GM12891 (cell line): Measurements from ENCODE around the gene VPS51.
"Not testable (repeated sequence)": the region's sequence is repeated elsewhere in the genome, so short reads cannot be mapped to it uniquely, and the experiment has no call there.

Experiments used
- DNase-seq: peaks from one replicate; pipeline ENCODE4 v3.0.0; 2011; ENCODE audit warnings: low spot score; ENCODE audit not compliant: insufficient read length
- FAIRE-seq: peaks from 2 replicates; lab custom pipeline; 2011; peaks lifted over from hg19 to GRCh38; lab: Jason Lieb, UNC
- PAX5 ChIP-seq: IDR thresholded peaks from 2 replicates; pipeline ENCODE4 v1.6.1; 2011; ENCODE audit warnings: low read length, moderate library complexity, mild to moderate bottlenecking; ENCODE audit not compliant: insufficient read depth, severe bottlenecking
- POLR2A ChIP-seq: IDR thresholded peaks from 2 replicates; pipeline ENCODE4 v1.6.1; 2011; ENCODE audit warnings: low read depth, low read length, control low read depth
- POLR2AphosphoS5 ChIP-seq: IDR thresholded peaks from 2 replicates; pipeline ENCODE4 v1.6.1; 2011; ENCODE audit warnings: low read depth, low read length, control low read depth
- POU2F2 ChIP-seq: IDR thresholded peaks from 2 replicates; pipeline ENCODE4 v1.6.1; 2011; ENCODE audit warnings: low read depth, mild to moderate bottlenecking, control low read depth, low read length, moderate library complexity
- SPI1 ChIP-seq: IDR thresholded peaks from 2 replicates; pipeline ENCODE4 v1.6.1; 2011; ENCODE audit warnings: low read depth, low read length, control low read depth
- TAF1 ChIP-seq: IDR thresholded peaks from 2 replicates; pipeline ENCODE4 v1.6.1; 2011; ENCODE audit warnings: low read depth, low read length, control low read depth

VPS51 gene

GRCh38 chr11:65118097-65118837, 22.3 kb downstream of the VPS51 start:
- no peak for FAIRE-seq
- TF ChIP-seq POLR2A (no peak), PAX5 (no peak), SPI1 (no peak), POU2F2 (no peak), TAF1 (no peak), POLR2AphosphoS5 (no peak)
- DNase-seq: no peak

- FAIRE-seq, DNase-seq: not testable (repeated sequence)
- TF ChIP-seq POLR2AphosphoS5 (peak; percentile 53; the same call in 1 of the 2 replicates), POLR2A (peak; percentile 22)
These were observed 23.1 kb downstream of the VPS51 start for GRCh38 chr11:65118891-65119669.

GRCh38 chr11:65119670-65119995, 23.6 kb downstream of the VPS51 start:
- no peak for FAIRE-seq

DNA sequence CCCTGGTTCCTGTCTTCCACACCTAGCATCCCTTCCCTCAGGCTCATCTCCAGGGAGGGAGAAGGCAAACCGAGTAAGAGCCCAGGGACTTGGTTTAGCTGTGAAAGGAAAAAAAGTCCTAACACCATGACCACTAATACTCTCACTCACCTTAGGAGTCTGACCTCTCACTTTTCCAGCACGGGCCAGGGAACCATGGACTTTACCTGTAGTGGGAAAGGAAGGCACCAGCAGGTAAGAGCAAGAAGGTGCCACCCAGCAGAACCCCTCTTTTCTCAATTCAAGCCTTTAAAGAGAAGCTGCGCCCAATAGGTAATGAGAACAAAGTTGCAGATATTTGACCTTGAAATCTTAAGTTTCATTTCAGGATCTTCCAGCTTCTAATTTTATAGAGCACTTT, 24.8 kb downstream of the VPS51 start:
- FAIRE-seq: no peak
- DNase-seq: no peak
- TF ChIP-seq TAF1 (no peak), POLR2AphosphoS5 (0 out of 2 replicates have a peak, but pooled peaks have one; percentile 18)

More at GRCh38 chr11:65119670-65119995, 23.6 kb downstream of the VPS51 start:
- TF ChIP-seq PAX5 (no peak), POLR2AphosphoS5 (no peak), SPI1 (no peak), TAF1 (no peak), POU2F2 (no peak), POLR2A (no peak)
- no peak for DNase-seq

GRCh38 chr11:65121447-65121864, 25.4 kb downstream of the VPS51 start:
- DNase-seq (no peak), FAIRE-seq (peak; percentile 76)
- TF ChIP-seq SPI1 (no peak), PAX5 (no peak), POU2F2 (no peak), TAF1 (no peak), POLR2A (no peak)

DNA sequence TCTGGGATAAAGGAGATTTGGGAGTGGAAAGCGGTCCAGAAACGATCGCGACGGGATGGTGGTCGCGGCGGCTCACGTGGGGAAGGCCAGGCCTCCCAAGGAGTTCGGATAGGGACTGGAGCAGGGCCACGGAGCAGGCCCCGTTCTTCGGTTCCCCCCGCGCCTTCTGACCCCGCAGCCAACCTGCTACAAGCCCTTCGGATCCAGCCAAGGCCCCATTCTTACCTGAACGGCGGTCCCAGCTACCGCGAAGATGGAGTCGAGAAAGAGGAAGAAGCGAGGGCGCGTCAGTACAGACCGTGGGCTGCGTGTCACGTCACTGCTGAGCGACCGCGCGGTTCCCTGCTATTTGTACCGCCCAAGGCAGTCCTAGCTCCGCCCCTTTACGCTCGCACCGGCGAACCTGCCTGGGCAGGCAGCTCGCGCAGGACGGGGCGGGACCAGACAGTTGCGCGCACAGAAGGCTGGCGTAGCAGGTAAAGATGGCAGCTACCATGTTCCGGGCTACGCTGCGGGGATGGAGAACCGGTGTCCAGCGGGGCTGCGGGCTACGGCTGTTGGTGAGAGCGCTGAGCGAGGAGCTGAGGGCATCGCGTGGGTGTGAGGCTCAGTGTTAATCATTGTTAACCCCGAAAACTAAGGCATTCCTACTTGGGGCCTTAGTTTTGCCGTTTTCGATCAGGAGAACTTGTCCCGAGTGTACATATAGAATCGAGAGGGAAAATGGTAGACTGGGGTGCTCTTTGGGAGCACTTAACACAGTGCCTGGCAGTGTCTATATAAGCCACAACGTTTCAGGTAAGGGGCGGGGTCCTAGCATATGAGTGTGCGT, 26.1 kb downstream of the VPS51 start, which contains the start of the genes FAU and MRPL49:
FAU (minus strand) TSS at position 270 of the 832 bp plus-strand sequence. CDS start 321 bp downstream, outside the sequence.
MRPL49 (plus strand) TSS at position 457 of the 832 bp plus-strand sequence; CDS start at position 483, 26 bp downstream.
- FAIRE-seq: peak; percentile 100
- DNase-seq: peak; percentile 95
- peak; percentile 52; the same call in 1 of the 2 replicates for TF ChIP-seq POU2F2
- peak; percentile 95 for TF ChIP-seq TAF1
- no peak for TF ChIP-seq PAX5
- TF ChIP-seq SPI1: peak; percentile 72
- TF ChIP-seq POLR2AphosphoS5: peak; percentile 91
- TF ChIP-seq POLR2A: peak; percentile 92

DNA sequence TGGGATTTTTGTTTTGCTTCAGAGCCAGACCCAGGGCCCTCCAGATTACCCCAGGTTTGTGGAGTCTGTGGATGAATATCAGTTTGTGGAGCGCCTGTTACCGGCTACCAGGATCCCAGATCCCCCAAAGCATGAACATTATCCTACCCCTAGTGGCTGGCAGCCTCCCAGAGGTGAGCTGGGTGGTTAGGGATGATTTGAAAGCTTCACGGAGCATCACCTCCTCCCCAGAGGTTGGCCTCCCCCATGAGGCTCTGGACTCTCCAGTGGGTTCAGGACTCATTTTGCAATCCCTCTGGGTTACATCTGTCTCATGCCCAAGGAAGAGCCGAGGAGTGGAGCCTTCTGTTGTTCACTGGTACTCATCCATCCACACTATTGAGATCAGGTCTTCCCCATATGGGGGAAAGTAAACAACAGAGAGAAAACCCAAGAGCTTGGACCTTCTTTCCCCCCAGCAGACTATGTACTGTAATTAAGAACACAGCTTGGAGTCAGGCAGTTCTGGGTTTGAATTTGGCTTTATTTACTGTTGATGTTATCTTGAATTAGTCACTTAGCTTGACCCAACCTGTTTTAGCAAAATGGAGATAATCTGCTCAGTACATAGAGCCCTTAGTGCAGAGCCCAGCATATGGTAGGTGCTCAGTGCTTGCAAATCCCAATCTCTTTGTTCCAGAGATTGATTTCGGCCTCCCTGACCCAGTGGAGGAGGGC, 28.6 kb downstream of the VPS51 start:
- no peak for TF ChIP-seq POU2F2
- no peak for TF ChIP-seq POLR2A
- no peak for TF ChIP-seq POLR2AphosphoS5
- TF ChIP-seq SPI1: no peak
- no peak for TF ChIP-seq PAX5
- no peak for TF ChIP-seq TAF1
- DNase-seq (no peak), FAIRE-seq (no peak)

DNA sequence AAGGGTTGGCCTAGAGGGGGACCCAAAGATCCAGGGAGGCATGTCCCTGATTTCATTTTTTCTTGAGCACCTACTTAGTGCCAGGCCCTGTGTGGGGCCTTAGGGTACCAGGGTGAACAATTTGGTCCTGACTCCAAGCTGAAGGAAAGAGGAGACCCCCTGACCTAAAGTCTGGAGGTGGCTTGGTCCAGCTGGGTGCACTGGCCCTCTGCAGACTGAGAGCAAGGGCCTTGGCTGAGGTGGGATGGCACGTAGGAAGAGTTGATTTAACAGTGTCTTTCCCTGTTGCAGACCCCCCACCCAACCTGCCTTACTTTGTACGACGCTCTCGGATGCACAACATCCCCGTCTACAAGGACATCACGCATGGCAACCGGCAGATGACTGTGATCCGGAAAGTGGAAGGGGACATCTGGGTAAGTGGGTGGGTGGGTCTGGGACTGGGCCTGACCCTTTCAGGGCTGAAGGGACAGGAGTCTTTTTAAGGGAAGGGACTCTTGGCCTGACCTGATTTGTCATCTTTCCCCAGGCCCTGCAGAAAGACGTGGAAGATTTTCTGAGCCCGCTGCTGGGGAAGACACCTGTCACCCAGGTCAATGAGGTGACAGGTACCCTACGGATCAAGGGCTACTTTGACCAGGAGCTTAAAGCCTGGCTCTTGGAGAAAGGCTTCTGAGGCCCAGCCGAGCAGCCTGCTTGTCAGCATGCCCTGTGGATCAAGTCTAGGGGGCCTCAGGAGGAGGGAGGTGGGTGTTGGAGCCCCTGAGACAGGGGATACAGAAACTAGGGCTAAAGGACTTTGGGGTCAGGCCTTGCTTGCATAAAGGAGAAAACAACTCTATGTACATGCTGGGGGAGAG, 29.4 kb downstream of the VPS51 start:
- FAIRE-seq: no peak
- TF ChIP-seq PAX5: no peak
- TF ChIP-seq POU2F2: no peak
- TF ChIP-seq POLR2AphosphoS5: no peak
- no peak for TF ChIP-seq TAF1
- no peak for TF ChIP-seq SPI1
- no peak for DNase-seq
